Left renal pelvis (tissue), 4 donors: ENCODE measurements around the gene RPRD1B. TPM values are rescaled to one million over a fixed set of nuclear protein-coding genes. Genes with fewer than 3 reads are reported as not detected.
A peak's percentile ranks its signal among the peaks of the same experiment; 100 is the strongest.
"Not testable (repeated sequence)": the region's sequence is repeated elsewhere in the genome, so short reads cannot be mapped to it uniquely, and the experiment has no call there.

ENCODE experiments used
- DNase-seq, 4 donors: peaks; one replicate each; pipeline ENCODE4 v3.0.0-alpha.2; 2013; ENCODE audit warnings: low read depth in 4 of 4, low spot score in 3 of 4
- polyA plus RNA-seq, 4 donors: library from polyadenylated mRNA; unstranded; fragments of 120-200 nt; gene quantifications; one replicate each; pipeline ENCODE4 v1.2.1, GENCODE V29; 2013; ENCODE audit not compliant: insufficient read length in 4 of 4

Gene RPRD1B
- polyA plus RNA-seq, 4 donors: 32.3 to 40.6 (median 38.7) TPM

GRCh38 chr20:38000293-38000692 is 33.3 kb upstream of the RPRD1B start:
- DNase-seq: no peak

DNA sequence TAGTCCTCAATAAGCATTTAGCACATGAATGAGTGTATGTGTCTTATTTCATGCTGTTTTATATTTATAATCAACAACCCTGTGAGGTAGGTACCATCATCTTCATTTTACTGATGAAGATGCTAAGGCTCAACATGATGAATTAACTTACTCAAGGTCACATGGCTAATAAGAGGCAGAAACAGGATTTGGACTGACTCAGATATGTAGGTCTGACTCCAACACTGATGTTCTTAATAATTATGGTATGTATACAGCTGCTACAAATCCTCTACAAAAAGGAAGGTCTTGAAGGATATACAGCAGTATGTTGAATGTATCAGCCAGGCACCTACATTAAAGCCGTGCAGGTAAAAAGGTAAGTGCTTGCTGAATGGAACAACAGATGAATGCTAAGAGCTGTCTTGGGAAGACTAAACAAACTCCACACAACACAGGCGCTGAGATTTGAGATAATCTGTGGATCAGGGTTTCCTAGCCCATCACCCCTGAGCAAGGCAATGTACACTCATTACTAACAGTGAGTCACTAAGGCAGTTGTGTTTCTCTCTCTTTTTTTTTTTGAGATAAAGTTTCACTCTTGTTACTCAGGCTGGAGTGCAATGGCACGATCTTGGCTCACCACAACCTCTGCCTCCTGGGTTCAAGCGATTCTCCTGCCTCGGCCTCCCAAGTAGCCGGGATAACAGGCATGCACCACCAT is 32.2 kb upstream of the RPRD1B start:
- no peak for DNase-seq

GRCh38 chr20:38001981-38002380 is 31.6 kb upstream of the RPRD1B start:
- no peak for DNase-seq

DNA sequence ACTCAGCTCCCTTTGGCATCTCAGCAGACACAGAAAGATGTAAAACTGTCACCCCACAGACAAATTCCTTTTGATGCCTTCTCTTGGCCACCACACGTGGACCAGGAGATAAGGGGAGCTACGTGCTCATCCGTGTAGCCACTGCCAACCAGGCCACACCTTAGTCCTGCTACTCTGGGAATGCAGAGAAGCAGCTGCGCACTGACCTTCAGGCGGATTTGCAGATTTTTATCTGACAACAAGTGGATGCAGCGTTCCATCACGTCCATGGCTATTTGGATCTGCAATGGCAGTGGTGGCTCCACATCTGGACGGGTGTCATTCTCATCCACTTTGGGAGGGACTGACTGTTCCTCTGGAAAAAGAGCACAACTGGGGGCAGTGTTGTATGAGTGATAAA is 31.1 kb upstream of the RPRD1B start:
- no peak for DNase-seq

GRCh38 chr20:38004416-38004815 is 29.1 kb upstream of the RPRD1B start:
- DNase-seq: no peak

DNA sequence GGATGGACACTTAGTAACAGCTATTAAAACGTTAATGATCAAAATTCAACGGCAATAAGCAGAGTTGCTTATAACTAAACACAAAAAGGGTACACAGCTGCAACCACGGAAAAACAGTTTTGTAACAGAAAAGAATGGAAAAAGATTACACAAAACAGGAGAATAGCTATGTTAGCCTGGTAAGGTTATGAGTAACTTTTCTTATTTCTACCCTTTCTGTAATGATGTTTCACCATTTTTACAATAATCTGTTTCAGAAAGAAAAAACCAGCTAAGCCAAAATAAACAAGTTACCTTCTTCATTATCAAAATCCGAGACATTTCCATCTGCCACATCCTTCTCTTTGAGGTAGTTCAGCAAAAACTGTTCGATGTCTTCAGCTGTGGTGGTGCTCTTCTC is 27.6 kb upstream of the RPRD1B start:
- no peak for DNase-seq

DNA sequence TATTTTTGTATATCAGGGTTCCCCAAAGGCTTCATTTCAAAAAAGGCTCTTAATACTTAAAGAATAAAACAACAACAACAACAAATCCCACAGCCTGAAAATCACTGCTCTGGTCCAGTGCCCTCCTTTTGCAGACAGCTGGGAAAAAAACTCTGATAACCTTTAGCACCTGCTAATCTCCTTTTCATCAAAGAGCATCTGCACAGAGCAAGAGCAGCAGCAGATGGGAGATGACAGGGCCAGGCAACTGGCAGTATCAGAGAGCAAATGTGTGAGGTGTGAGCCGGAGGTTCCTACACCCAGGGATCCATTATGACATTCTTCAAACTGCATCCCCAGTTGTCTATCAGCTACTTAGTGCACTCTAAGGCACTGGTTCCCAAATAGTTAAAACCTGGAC is 26.0 kb upstream of the RPRD1B start:
- no peak for DNase-seq

DNA sequence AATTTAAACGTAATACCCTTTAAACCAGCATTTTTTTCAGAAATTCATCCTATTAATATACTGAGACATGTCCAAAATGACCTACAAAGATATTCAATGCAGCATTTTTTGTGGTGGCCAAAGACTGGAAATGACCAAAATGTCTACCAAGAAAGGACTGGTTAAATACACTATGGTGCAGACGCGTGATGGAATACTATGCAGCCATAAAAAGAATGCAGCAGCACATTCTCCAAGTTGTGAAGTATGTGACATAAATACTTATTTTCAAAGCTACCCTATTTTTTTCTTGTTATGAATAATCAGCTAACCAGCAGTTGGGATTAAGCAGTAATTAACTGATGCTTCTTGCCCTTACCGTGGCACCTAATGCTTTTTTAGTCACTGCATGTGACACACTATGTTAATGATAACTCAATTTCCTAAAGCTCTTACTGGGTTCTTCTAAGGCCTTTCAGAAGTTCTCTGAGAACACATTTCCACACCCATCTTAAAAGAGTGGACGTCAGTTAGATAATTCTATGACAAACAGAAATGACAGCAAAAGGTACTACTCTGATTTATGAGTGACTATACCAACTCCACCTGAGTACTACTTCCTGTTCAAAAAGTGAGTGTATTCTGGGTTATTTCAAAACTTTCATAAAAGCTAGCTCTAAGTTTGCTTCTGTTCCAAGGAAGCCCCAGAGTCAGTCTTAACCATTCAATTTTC is 25.2 kb upstream of the RPRD1B start:
- DNase-seq: no peak

DNA sequence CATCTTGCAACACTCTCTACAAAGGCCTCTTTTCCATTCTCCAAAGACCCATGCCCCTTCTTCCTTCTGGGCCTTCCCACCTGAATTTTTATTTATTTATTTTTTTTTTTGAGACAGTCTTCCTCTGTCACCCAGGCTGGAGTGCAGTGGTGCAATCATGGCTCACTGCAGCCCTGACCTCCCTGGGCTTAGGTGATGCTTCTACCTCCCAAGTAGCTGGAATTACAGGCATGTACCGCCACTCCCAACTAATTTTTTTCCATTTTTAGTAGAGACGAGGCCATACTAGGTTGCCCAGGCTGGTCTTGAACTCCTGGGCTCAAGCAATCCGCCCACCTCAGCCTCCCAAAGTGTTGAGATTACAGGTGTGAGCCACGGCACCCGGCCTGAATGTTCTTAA is 24.1 kb upstream of the RPRD1B start:
- not testable (repeated sequence) for DNase-seq

- DNase-seq: no peak
Measured at GRCh38 chr20:38011696-38012095, 21.9 kb upstream of the RPRD1B start.

- DNase-seq: no peak
Measured at GRCh38 chr20:38012332-38012731, 21.2 kb upstream of the RPRD1B start.

- no peak for DNase-seq
Measured at GRCh38 chr20:38013887-38014286, 19.7 kb upstream of the RPRD1B start.

GRCh38 chr20:38017959-38018358 is 15.6 kb upstream of the RPRD1B start:
- DNase-seq: no peak

DNA sequence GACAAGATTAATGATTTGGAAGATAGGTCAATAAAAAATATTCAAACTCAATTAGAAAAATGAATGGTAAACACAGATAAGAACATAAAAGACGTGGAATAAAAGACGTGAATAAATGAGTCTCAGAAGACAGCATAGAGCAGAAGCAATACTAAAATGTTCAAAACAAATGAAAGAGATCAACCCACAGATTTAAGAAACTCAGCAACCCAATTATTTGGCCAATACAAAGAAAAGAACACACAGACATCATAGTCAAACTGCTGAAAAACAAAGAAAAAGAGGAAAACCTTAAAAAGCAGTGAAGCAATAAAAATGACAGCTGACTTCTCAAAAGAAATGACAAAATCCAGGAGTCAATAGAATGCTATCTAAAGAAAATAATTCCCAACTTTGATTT is 15.2 kb upstream of the RPRD1B start:
- DNase-seq: no peak

DNA sequence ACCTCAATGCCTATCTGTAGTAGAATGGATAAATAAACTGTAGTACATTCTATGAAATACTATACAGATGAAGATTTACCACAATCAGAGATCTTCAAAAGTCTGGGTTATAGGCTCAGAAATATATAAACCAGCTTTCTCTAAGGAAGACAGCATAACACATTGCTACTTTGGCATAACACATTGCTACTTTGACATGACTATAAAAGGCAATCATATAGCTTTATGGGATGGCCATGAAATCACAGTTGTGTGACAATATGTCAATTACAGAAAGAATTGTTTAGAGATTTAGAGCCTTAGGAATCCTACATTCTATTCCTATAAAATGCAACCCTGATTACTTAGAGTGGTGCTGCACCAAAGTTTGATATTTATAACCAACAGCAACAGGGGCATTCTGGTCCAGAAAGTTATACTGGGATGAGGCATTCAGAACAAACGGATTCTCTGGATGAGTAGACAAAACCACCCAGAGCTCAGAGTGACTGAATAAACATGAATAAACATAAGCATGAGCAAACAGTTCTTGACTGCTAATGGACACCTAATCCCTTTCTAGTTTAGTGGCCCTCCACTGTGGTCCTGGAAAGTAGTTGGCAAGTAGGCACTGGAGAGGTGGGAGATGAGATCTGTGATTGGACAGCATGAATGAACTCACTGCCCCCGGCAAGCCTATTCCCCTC is 12.3 kb upstream of the RPRD1B start:
- DNase-seq: no peak

DNA sequence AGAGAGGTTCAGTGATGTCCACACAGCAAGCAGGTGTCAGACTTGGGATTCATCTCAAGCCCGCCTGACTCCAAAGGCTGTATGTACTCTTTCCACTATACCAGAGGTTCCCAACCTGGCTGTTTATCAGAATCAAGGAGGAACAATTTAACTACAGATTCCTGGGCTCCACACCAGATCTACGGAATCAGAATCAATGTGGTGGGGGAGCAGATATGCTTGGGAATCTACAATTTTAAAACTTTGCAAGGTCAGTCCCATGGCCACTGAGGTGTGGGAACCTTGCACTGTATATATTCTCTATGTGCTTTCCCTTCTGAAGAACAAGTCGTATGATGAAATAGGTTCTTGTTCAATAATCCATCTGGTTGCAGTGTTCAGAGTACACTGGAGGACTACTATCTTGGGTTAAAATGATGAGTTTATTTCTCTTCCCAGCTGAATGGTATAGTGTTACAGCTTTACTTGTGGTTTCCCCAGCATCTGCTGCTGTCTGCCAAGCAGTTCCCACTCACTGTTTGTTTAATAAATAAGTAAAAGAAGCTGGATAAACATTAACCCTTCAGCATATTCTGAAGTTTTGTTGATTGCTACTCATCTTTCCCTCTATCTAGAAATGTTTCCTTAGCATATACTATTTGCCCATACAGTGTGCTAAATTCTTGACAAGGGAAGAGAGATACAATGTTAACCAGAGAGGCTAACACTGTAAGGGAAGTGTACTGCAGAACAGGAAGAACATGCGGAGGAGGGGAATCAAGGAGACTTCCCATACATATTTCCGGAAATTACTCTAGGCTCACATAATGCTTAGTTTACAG is 10.2 kb upstream of the RPRD1B start:
- DNase-seq: no peak

DNA sequence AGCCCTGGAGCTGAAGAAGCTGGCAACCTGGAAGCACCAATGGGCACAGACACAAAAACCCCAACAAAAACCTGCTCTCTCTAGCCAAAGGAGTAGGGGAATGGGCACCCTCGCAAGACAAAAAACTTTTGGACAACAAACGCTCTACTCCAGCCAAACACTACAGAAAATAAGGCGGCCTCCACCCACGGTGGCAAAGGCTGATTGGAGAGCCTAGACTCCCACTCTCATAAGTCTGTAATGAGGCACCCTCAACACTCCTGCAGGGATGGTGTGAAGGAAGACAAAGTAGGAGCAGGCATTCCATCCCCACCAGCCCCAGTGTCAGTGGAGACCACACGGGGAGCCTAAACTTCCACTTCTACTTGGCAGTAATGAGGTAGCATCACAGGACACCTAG is 9.1 kb upstream of the RPRD1B start:
- DNase-seq: no peak

DNA sequence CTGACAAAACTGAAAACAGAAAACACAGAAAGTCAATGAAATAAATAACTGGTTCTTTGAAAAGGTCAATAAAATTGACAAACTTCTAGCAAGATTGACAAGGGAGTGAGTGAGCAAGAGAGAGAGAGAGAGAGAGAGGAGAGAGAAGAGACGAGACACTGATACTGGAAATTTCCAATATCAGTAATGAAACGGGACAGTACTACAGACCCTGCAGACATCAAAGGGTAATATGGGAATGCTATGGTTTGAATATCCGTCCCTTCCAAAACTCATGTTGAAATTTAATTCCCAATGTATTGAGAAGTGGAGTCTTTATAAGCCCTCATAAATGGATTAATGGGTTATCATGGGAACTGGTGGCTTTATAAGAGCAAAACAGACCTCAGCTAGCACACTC is 4.1 kb upstream of the RPRD1B start:
- DNase-seq: no peak

GRCh38 chr20:38031957-38032356 is 1.6 kb upstream of the RPRD1B start:
- DNase-seq: no peak

DNA sequence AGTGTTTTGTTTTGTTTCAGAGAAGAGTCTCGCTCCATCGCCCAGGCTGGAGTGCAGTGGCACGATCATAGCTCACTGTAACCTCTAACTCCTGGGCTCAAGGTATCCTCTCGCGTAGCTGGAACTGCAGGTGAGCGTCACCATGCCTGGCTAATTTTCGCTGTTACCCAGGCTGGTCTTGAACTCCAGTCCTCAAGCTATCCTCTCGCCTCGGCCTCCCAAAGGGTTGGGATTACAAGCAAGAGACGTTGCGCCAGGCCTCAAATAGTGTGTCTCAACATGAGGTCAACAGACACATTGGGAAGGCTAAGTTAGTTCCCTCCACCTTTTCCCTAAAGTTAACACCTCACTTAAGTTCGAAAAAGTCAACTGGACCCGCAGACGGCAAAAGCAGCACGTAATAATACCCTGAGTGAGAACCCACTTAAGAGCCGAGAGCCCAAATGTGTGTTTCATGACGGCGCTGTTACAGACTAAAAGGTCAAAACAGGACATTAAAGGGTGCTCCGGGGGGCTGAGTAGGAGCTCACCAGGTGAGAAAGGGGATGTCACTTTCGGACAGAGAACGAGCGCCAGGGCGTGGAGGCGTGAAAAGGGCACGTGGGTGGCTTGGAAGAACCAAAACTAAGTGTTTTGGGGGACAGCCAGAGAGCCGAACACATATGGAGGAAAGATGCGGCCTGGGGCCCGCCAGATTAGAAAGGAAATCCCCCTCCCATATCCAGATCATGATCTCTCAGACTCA is 789 bp upstream of the RPRD1B start:
- DNase-seq: peak in 1 of 4 donors; percentile 42
